Gastrocnemius medialis (tissue), 4 donors: ENCODE data around the gene CHST3. TPM values are rescaled to one million over a fixed set of nuclear protein-coding genes. Genes with fewer than 3 reads are reported as not detected.

Experiments
- ATAC-seq, 2 donors: fragments of 150-250 bp; one replicate each; pipeline ENCODE4 v1.9.1; 2016
- DNase-seq, 2 donors: peaks; one replicate each; pipeline ENCODE4 v3.0.0-alpha.2; 2019
- H3K27ac ChIP-seq, 4 donors: fragments of 200-600 bp; sonication (generic); 1 replicate in 1 of 4; 2 replicates in 3 of 4; pipeline ENCODE4 v1.5.1; 2016 to 2018; ENCODE audit warnings: mild to moderate bottlenecking in 2 of 4, moderate library complexity in 1 of 4
- H3K27me3 ChIP-seq, 3 donors: fragments of 200-600 bp; sonication (generic) in 2 of 3; 1 replicate in 1 of 3; 2 replicates in 2 of 3; pipeline versions ENCODE4 v1.5.1 to v1.6.0; 2016 to 2019; ENCODE audit warnings: mild to moderate bottlenecking in 1 of 3, moderate library complexity in 1 of 3
- H3K36me3 ChIP-seq, 2 donors: fragments of 200-600 bp; sonication (generic) in 1 of 2; one replicate each; pipeline ENCODE4 v1.5.1; 2017 to 2018
- H3K4me1 ChIP-seq, 2 donors: fragments of 200-600 bp; sonication (generic) in 1 of 2; one replicate each; pipeline ENCODE4 v1.5.1; 2016 to 2017; ENCODE audit warnings: mild to moderate bottlenecking in 2 of 2
- H3K4me3 ChIP-seq, 4 donors: fragments of 200-600 bp; sonication (generic) in 3 of 4; 1 replicate in 1 of 4; 2 replicates in 3 of 4; pipeline ENCODE4 v1.5.1; 2016 to 2019; ENCODE audit warnings: mild to moderate bottlenecking in 2 of 4
- H3K9me3 ChIP-seq, 3 donors: fragments of 200-600 bp; sonication (generic) in 2 of 3; 1 replicate in 1 of 3; 2 replicates in 2 of 3; pipeline ENCODE4 v1.5.1; 2016 to 2019
- CTCF ChIP-seq, 5 experiments: fragments of 450-650 bp in 3 of 5; fragments of 200-600 bp in 2 of 5; sonication (generic) in 2 of 5; IDR thresholded peaks in 4 of 5; conservative IDR thresholded peaks in 1 of 5; 1 replicate in 4 of 5; 2 replicates in 1 of 5; pipeline ENCODE4 v1.5.1; 2016 to 2019; ENCODE audit warnings: antibody characterized with exemption in 5 of 5, mild to moderate bottlenecking in 3 of 5, moderate library complexity in 3 of 5
- POLR2A ChIP-seq, 2 donors: fragments of 450-650 bp; IDR thresholded peaks; one replicate each; pipeline ENCODE4 v1.6.1; 2017; ENCODE audit warnings: antibody characterized with exemption in 2 of 2, mild to moderate bottlenecking in 2 of 2, moderate library complexity in 2 of 2
- in situ Hi-C, 4 donors: fragments of 200-750 bp; cut with MboI; loops; one replicate each; pipeline versions ENCODE4 v1.15.0 to v1.8.0; 2017; ENCODE audit warnings: low sequenced_read_pairs in 4 of 4
- intact Hi-C: fragments of 100-400 bp; cut with DNase I; formaldehyde crosslinking; loops from one replicate; pipeline ENCODE4 v1.15.1; 2023; ENCODE audit warnings: low total_unique reads
- total RNA-seq, 4 donors: library from RNA; depleted of rRNA; stranded (reverse); fragments of >200 nt; gene quantifications; one replicate each; pipeline versions ENCODE4 v1.1.0 to v1.2.3, GENCODE V29; 2016

CHST3 gene
- total RNA-seq, 4 donors from 2014 or later, result 11.5 to 31.6 (median 16.3) TPM

- H3K4me3 ChIP-seq, result peak overlapping the region in 1 of 4 donors; percentile 36
- DNase-seq (no peak), ATAC-seq (no peak)
- H3K9me3 ChIP-seq, result no peaks in the 10 kb centered on the region
- no peaks in the 10 kb centered on the region for H3K36me3 ChIP-seq
- peak overlapping the region; percentile 91 to 97 (median 92) for H3K27ac ChIP-seq
- peaks cover 93 to 97% of the 10 kb centered on the region in 2 donors for H3K4me1 ChIP-seq
- in situ Hi-C loops, result loop anchor here in 3 of 4 donors (25.0 kb wide), 1 partner anchor 364 kb away; no protein-coding TSS in a partner anchor
- H3K27me3 ChIP-seq, result no peaks in the 10 kb centered on the region
- intact Hi-C loops, result no loop called here
- TF ChIP-seq CTCF (IDR thresholded peaks at IDR 0.05 in 4 of 5, conservative IDR thresholded peaks at IDR 0.05 in 1 of 5) (no peak), POLR2A (IDR thresholded peaks at IDR 0.05) (no peak)
Measured at GRCh38 chr10:71972746-71973695, 8.8 kb downstream of the CHST3 start.

DNA sequence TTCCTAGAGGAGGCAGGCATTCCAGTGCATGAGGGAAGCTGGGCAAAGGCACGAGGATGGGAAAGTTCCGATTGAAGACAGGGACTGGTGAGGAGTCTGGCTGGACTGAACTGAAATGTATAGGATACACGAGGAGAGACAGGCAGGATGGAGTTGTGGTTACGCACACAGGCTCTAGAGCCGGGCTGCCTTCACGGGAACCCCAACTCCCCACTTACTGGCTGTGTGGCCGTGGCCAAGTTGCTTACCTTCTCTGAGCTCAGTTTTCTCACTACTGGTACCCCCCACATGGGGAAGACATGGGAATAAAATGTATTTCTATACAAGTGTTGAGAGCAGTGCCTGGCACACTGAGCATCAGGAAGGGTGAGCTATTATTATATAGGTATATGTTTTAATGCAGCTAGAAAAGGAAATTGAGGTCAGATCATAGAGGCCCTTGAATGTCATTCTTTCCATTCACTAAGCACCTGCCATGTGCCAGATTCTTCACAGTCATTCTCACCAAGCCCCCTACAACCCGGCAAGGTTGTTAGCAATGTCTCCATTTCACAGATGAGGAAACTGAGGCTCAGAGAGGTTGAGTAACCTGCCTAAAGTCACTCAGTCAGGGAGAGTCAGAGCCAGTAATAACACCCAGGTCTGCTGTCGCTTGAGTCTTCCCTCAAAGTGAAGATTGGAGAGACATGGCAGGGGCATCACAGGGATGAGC lies 9.7 kb downstream of the CHST3 start:
- ATAC-seq (no peak), DNase-seq (no peak)
- Histone ChIP-seq H3K27ac (peak overlapping the region; percentile 91 to 97 (median 92)), H3K27me3 (no peaks in the 10 kb centered on the region), H3K9me3 (no peaks in the 10 kb centered on the region), H3K4me1 (peaks cover 94 to 97% of the 10 kb centered on the region in 2 donors), H3K36me3 (no peaks in the 10 kb centered on the region), H3K4me3 (no peak overlapping the region)
- in situ Hi-C loops (loop anchor here in 3 of 4 donors (25.0 kb wide), 1 partner anchor 363 kb away; no protein-coding TSS in a partner anchor), intact Hi-C loops (loop anchor here (2.0 kb wide), 2 partner anchors 43 to 57 kb away; no protein-coding TSS in a partner anchor)
- TF ChIP-seq CTCF (IDR thresholded peaks at IDR 0.05 in 4 of 5, conservative IDR thresholded peaks at IDR 0.05 in 1 of 5) (no peak), POLR2A (IDR thresholded peaks at IDR 0.05) (no peak)

DNA sequence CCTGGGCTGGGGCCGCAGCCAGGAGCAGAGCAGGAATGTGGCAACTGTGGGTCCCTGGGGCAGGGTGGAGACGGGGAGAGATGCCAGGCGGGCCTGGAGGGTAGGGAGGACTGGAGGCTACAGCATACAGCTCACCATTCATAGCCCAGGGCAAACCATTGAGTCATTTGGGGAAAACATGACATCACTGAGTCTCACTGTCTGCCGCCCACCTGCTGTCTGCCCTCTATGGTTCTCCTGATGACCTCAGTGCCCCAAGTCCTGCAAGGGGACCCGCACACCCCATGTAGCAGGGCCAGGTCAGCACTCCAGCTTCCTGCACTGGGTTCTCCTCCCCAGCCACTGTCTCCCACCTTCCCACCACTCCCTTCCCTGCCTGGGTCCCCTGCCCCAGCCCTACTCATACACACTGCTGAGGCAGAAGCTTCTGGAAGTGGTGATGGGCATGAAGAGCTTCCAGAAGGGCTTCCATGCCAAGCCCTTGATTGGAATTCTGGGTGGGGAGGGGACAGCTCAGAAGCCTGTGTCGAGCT lies 10.4 kb downstream of the CHST3 start:
- no peaks in the 10 kb centered on the region for H3K9me3 ChIP-seq
- ATAC-seq (peak; percentile 16 to 42), DNase-seq (peak in 1 of 2 donors; percentile 86)
- peaks cover 96 to 98% of the 10 kb centered on the region in 2 donors for H3K4me1 ChIP-seq
- no peaks in the 10 kb centered on the region for H3K36me3 ChIP-seq
- in situ Hi-C loops (loop anchor here in 3 of 4 donors (25.0 kb wide), 1 partner anchor 363 kb away; no protein-coding TSS in a partner anchor), intact Hi-C loops (loop anchor here (1.0 to 2.0 kb wide), 3 partner anchors 10 to 56 kb away; partner anchors contain the start of gene CHST3)
- H3K4me3 ChIP-seq, result no peak overlapping the region
- no peak for TF ChIP-seq CTCF (IDR thresholded peaks at IDR 0.05 in 4 of 5, conservative IDR thresholded peaks at IDR 0.05 in 1 of 5)
- TF ChIP-seq POLR2A (IDR thresholded peaks at IDR 0.05), result no peak
- H3K27me3 ChIP-seq, result no peaks in the 10 kb centered on the region
- peak overlapping the region; percentile 91 to 97 (median 92) for H3K27ac ChIP-seq

GRCh38 chr10:71975087-71975870 lies 11.1 kb downstream of the CHST3 start:
- H3K27me3 ChIP-seq, result no peaks in the 10 kb centered on the region
- TF ChIP-seq POLR2A (IDR thresholded peaks at IDR 0.05) (no peak), CTCF (IDR thresholded peaks at IDR 0.05 in 4 of 5, conservative IDR thresholded peaks at IDR 0.05 in 1 of 5) (no peak)
- H3K36me3 ChIP-seq, result no peaks in the 10 kb centered on the region
- in situ Hi-C loops, result no loop called here
- peaks cover 96 to 100% of the 10 kb centered on the region in 2 donors for H3K4me1 ChIP-seq
- H3K27ac ChIP-seq, result peak overlapping the region; percentile 91 to 97 (median 92)
- peak overlapping the region in 1 of 4 donors; percentile 14 for H3K4me3 ChIP-seq
- peak; percentile 90 to 96 for DNase-seq
- ATAC-seq, result peak; percentile 75 to 78
- intact Hi-C loops, result loop anchor here (1.0 to 2.0 kb wide), 3 partner anchors 11 to 56 kb away; partner anchors contain the start of gene CHST3
- H3K9me3 ChIP-seq, result no peaks in the 10 kb centered on the region
